ENCODE measurements around the gene FANCC.

Gene FANCC

DNA sequence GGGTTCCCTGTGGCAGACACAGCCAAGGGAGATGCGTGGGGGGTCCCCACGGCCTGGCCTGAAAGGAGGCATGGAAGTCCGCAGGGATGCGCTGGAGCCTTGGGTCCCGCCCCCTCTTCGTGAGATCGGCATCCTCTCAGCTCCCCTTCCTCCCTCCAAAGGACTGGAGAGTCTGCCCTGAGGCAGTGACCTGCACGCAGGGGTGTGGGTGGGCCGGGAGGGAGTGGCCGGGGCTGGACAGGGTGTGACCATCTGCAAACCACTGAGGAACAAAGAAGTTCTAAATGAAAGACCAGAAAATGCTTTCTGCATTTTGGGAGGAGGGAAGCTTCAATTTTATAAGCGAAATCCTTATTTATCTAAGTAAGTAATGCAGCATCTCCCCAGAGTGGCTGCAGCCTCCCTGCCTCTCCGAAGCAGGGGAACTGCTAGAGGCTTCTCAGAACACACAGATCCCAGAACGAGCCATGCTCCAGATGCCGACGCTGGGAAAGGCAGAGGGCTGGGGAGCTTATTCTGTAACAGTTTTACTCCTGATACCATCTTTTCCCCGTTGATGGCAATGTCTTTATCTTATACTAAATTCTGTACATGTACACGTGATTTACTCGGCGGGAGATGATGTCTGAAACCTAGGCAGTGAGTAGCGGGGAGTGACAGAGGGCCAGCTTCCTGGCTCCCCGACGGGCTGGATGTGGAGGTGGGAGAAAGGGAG is 221.7 kb downstream of the FANCC start:
- no peak for DNase-seq

- DNase-seq = no peak
Measured at GRCh38 chr9:95094002-95094401, 223.5 kb downstream of the FANCC start.

DNA sequence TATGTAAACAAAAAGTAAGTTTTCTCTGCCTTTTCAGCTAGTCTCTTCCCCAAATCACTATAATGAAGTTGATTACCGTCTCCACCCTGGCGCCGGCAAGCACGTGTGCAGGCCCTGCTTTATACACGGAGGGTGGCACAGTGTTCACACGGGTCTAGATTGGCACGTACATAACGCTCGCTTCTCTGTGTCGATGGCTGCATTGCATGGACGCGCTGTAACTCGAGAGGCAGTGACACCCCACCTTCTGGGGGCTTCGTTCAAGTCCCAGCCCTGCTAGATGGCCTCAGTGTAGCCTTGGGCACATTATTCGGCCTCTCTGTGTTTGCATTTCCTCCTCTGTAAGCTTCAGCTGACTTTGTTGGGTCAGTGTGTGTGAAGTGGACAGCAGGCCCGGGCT is 223.9 kb downstream of the FANCC start:
- DNase-seq = no peak

DNA sequence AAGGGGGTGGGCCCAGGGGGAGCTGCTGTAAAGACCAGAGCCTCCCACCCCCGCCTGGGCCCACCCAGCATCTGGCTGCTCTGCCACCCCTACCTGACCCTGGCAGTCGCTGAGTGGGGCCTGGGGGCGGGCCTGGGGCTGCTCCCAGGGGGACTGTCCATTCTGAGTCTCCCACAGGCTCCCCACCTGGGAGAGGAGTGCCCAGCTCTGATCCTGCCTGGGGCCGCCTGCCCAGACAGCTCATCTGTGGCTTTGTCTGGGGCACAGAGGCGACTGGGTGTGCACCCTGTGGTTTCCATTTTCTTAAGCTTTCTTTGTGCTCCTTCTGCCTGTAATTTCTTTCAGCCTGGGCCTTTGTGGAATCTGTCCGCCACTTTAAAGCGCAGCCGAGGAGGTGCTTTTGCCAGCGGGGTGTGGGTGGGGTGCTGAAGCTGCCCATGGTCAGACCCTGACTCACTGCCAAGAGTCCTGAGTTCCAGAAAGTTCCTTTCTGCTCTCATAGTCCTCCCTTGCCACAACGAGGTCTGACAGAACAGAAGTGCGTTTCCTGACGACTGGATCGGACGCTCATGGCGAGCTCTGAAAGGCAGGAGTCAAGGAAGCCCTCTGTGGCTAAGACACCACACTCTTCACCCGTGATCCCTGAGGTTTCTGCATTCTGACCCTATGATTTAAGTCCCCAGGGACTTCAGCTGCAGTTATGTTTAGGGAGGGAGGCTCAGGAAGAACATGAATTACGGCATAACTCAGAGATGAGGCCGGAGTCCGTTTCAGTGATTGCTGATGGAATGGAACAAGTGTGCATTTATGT is 225.0 kb downstream of the FANCC start:
- peak; percentile 18 for DNase-seq

GRCh38 chr9:95091601-95092261 is 225.8 kb downstream of the FANCC start:
- no peak for DNase-seq

DNA sequence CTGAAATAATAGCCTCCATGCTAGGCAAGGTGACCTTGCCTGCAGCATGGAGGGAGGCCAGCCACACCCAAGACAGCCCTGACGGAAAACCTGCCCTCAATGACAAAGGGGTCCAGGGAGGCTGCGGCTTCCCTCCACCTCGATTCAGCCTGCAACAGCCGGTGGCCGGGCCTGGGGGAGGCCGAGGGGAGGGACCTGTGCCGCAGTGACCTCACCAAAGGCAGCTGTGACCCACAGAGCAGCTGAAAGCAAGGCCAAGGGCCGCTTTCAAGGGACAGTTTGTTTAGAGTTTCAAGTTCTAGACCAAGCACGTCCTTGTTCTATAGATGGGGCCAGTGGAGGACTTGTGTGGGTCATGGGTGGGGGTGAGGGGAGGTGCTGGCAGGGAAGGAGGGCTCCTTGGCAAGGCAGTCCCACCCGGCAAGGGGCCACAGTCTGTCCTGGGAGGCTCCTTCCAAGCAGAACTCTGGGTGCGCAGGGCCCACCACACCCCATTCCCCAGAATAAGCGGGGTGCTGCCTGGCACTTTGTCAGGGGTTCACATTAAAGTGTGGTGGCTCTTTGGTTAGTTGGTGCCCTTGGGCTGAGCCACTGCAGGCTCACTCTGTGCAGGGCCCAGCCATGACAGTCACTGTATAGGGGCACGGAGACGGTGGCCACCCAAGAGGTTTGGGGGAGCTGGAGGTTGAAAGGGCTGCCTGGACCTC is 226.5 kb downstream of the FANCC start:
- no peak for DNase-seq

- no peak for DNase-seq
Measured at GRCh38 chr9:95090023-95090791, 227.3 kb downstream of the FANCC start.

GRCh38 chr9:95089257-95090022 is 228.1 kb downstream of the FANCC start:
- no peak for DNase-seq

GRCh38 chr9:95088421-95089161 is 228.9 kb downstream of the FANCC start:
- DNase-seq = no peak

DNA sequence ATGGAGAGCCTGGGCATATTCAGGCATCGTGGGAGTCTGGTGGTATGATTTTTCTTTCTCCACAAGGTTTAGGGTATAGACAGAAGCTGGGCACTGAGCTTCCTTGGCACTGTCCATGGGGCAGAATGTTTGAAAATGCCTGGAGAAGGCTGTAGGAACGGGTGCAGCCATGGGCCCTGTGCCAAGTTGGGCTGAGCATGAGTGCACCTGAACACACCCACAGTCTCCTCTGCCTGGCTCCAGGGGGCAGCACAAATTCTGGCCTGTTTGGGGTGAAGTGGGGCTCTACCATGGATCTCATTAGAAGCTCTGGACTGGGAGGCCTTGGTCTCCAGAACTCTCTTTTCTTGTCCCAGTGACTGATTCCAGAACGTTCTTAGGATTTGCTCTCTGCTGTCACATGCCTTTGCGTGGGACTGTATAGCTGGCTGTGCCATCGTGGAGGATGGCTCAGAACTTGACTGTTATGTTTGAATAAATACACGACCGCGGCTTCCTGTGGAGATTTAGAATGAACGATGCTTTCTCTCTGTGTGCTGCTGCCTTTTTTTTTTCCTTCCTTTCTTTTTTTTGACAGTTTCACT is 229.8 kb downstream of the FANCC start:
- DNase-seq = peak; percentile 20

- DNase-seq = no peak
Measured at GRCh38 chr9:95086564-95086955, 230.9 kb downstream of the FANCC start.

DNA sequence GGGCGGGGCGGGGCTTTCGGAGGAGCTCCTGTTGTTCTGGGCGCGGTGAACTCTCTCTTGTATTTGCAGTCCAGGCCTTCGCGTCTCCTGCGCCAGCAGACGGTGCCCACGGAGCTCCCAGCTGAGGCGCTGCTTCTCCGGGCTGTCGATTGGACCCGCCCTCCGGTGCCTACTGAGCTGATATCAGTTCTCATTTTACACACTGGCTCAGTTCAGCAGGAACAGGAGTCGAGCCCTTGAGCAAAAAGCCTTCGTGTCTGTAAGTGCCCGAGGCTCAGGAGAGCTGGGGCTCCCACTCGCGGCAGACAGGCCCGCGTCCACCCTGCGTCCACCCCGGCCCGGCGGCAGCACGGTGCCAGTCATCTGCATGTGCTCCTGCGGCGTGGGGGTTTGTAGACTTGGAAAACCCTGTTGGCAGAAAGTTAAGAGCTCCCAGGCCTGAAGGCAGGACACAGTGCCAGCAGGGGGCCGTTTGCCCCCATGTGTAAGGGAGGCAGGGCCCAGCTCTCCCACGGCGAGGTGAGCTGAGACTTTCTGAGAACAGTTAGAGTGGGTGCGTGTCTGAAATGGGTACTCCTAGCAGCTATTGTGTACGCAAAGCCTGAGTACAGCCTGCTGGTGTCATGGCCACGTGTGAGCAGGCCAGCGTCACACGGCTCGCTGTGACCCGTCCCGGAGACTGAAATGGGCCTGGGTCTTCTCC is 231.5 kb downstream of the FANCC start:
- no peak for DNase-seq

DNA sequence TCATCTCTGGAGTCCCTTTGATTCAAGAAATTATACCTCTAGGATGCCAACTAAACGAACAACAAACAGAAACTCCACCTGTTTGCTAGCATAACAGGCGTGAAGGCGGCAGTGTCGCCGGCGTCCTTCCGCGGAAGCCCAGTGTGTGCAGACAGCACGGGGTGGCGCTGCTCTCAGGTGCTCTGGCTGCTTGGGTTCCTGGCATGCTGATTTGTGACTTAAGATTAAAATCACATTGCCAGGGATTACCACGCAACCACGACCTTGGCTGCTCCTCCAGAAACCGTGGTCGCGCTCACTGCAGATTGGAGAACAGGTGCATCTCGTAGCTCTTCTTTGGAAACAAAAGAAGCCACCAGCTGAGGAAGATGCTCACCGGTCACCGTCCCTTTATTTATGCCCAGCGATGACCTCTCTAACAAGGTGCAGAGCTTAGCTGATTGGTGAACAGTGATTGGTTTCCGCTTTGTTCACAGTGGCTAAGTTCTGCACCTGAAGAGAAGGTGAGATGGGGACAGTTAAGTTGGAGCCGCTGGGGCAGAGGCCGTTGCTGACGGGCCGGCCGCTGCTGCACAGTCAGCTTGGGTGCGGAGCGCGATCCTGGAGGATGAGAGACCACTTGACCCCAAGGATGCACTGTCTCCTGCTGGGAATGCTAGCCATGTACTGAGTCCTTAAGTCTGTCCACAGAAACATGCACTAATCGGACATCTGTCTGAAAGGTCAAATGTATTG is 232.3 kb downstream of the FANCC start:
- no peak for DNase-seq

DNA sequence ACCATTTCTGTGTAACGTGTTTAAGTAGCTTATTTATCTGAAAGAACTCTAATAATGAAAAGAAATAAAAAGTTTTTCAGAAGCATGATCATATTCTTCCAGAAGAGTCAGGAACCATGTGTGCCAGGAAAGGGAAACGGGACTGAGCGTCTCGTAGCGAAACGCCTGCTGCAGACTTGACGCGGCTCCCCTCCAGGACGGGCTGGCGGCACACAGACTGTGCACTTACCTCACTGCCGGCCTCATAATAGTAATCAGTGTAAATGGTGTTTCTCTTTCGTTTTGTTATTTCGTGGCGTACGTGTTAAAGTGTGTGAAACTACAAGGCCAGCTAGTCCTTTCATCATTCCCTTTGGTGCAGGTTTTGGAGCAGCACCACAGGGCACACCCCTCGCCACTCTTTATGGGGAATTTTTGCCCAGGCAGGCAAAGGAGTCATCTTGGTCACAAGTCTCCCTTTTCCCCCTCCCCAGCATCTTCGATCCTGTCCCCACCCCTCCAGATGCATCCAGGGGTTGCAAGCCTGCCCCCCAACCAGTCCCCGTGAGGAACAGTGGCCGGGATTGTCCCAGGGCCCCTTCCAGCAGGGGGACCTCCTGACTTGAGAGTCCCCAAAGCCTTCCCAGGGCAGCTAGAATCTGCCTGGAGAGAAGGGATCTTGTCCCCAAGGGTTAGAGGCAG is 233.1 kb downstream of the FANCC start:
- DNase-seq = no peak

GRCh38 chr9:95083086-95083768 is 234.3 kb downstream of the FANCC start:
- no peak for DNase-seq

- no peak for DNase-seq
Measured at GRCh38 chr9:95082401-95083084, 235.0 kb downstream of the FANCC start.

DNA sequence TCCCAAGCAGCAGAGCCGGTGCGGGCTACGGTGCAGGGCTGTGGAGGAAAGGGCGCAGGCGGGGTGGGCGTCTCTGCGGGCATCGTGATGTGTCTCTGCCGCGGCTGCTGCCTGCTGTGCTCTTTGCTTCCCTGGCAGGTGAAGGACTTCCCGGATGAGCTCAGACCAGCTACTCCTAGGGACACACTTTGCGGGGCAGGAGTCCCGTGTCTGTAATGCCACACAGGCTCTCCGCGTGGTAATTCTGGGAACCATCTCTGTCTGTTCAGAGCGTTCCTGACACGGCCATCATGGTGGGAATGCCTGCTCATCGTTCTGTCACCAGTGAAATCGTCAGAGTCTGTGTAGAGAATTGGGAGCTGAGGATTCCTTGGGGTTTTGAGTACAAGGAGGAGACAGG is 235.5 kb downstream of the FANCC start:
- no peak for DNase-seq
